NCI-H774 (cell line): ENCODE results near the gene MBOAT1.
"Not testable (repeated sequence)": the region's sequence is repeated elsewhere in the genome, so short reads cannot be mapped to it uniquely, and the experiment has no call there.

Experiments
- DNase-seq: peaks from one replicate; lab custom pipeline; 2025; lab: John Stamatoyannopoulos, UW

The MBOAT1 gene

GRCh38 chr6:20212392-20213111, at the start of gene MBOAT1:
Gene MBOAT1, minus strand, starts transcription at chr6:20212469. Its CDS starts 235 bp downstream, at chr6:20212234.
- DNase-seq = peak; percentile 92

- DNase-seq = no peak
These were observed 49.4 kb upstream of the MBOAT1 start for GRCh38 chr6:20261685-20262084.

- no peak for DNase-seq
These were observed 48.1 kb upstream of the MBOAT1 start for GRCh38 chr6:20260360-20260759.

GRCh38 chr6:20259316-20260049, 47.2 kb upstream of the MBOAT1 start:
- no peak for DNase-seq

GRCh38 chr6:20255428-20255827, 43.2 kb upstream of the MBOAT1 start:
- DNase-seq = no peak

GRCh38 chr6:20254295-20254694, 42.0 kb upstream of the MBOAT1 start:
- no peak for DNase-seq

- no peak for DNase-seq
These were observed 40.8 kb upstream of the MBOAT1 start for GRCh38 chr6:20253021-20253420.

GRCh38 chr6:20252311-20252710, 40.0 kb upstream of the MBOAT1 start:
- DNase-seq = no peak

- no peak for DNase-seq
These were observed 39.3 kb upstream of the MBOAT1 start for GRCh38 chr6:20251525-20251924.

GRCh38 chr6:20246125-20246524, 33.9 kb upstream of the MBOAT1 start:
- DNase-seq = no peak

- DNase-seq = not testable (repeated sequence)
These were observed 32.8 kb upstream of the MBOAT1 start for GRCh38 chr6:20244807-20245681.

- no peak for DNase-seq
These were observed 31.0 kb upstream of the MBOAT1 start for GRCh38 chr6:20243288-20243687.

GRCh38 chr6:20242397-20242796, 30.1 kb upstream of the MBOAT1 start:
- DNase-seq = no peak

- DNase-seq = no peak
These were observed 28.8 kb upstream of the MBOAT1 start for GRCh38 chr6:20241102-20241501.

- DNase-seq = no peak
These were observed 26.7 kb upstream of the MBOAT1 start for GRCh38 chr6:20238688-20239587.

GRCh38 chr6:20237677-20238460, 25.6 kb upstream of the MBOAT1 start:
- DNase-seq = no peak

- DNase-seq = no peak
These were observed 24.8 kb upstream of the MBOAT1 start for GRCh38 chr6:20236909-20237600.

GRCh38 chr6:20236344-20236743, 24.1 kb upstream of the MBOAT1 start:
- no peak for DNase-seq

GRCh38 chr6:20235041-20235440, 22.8 kb upstream of the MBOAT1 start:
- no peak for DNase-seq

GRCh38 chr6:20234136-20234535, 21.9 kb upstream of the MBOAT1 start:
- DNase-seq = no peak
